Heart left ventricle (tissue), 16 donors: ENCODE data around the gene FGF23. TPM values are rescaled to one million over a fixed set of nuclear protein-coding genes. Genes with fewer than 3 reads are reported as not detected.
A peak's percentile ranks its signal among the peaks of the same experiment; 100 is the strongest.

Source experiments
- ATAC-seq, 4 donors: fragments of 200-7000 bp; cut with Tn5 transposase; one replicate each; pipeline ENCODE4 v1.9.1; 2020 to 2022; ENCODE audit warnings: moderate library complexity in 4 of 4, mild to moderate bottlenecking in 3 of 4, moderate number of reproducible peaks in 1 of 4
- DNase-seq, 5 donors: peaks; one replicate each; pipeline ENCODE4 v3.0.0-alpha.2; 2020
- H3K27ac ChIP-seq, 12 donors: fragments of 200-600 bp; sonication (generic) in 4 of 12; one replicate each; pipeline versions ENCODE4 v1.5.0 to v1.8.0; 2016 to 2022; ENCODE audit warnings: mild to moderate bottlenecking in 2 of 12
- H3K27me3 ChIP-seq, 9 donors: fragments of 200-600 bp; sonication (generic) in 2 of 9; one replicate each; pipeline versions ENCODE4 v1.5.1 to v1.8.0; 2016 to 2022; ENCODE audit warnings: mild to moderate bottlenecking in 3 of 9
- H3K36me3 ChIP-seq, 9 donors: fragments of 200-600 bp; sonication (generic) in 2 of 9; one replicate each; pipeline versions ENCODE4 v1.5.0 to v1.8.0; 2018 to 2022; ENCODE audit warnings: mild to moderate bottlenecking in 2 of 9
- H3K4me1 ChIP-seq, 12 donors: fragments of 200-600 bp; sonication (generic) in 4 of 12; one replicate each; pipeline versions ENCODE4 v1.5.0 to v1.8.0; 2016 to 2022; ENCODE audit warnings: mild to moderate bottlenecking in 3 of 12
- H3K4me3 ChIP-seq, 12 donors: fragments of 200-600 bp; sonication (generic) in 4 of 12; one replicate each; pipeline versions ENCODE4 v1.5.0 to v1.8.0; 2017 to 2022; ENCODE audit warnings: mild to moderate bottlenecking in 9 of 12, moderate library complexity in 4 of 12
- H3K9me3 ChIP-seq, 12 donors: fragments of 200-600 bp; sonication (generic) in 4 of 12; one replicate each; pipeline versions ENCODE4 v1.5.0 to v1.8.0; 2016 to 2022; ENCODE audit warnings: mild to moderate bottlenecking in 1 of 12
- POLR2A ChIP-seq, 2 donors: fragments of 450-650 bp; IDR thresholded peaks; one replicate each; pipeline ENCODE4 v1.6.1; 2017; ENCODE audit warnings: antibody characterized with exemption in 2 of 2, mild to moderate bottlenecking in 2 of 2, moderate library complexity in 2 of 2
- WGBS, 4 donors: extraction: QIAGEN DNeasy Blood & Tissue Kit in 2 of 4; methylation state at CpG; one replicate each; pipeline versions ENCODE4 v1.1.5 to v1.1.7; 2013 to 2018; 5-methylcytosine and 5-hydroxymethylcytosine counted together
- intact Hi-C, 10 donors: fragments of 100-400 bp; cut with DNase I; formaldehyde crosslinking; loops; one replicate each; pipeline versions ENCODE4 v1.11.1 to v1.14.2; 2022
- polyA plus RNA-seq, 2 donors: library from polyadenylated mRNA; stranded (reverse); fragments of 200-250 nt; gene quantifications; one replicate each; pipeline ENCODE4 v1.2.3, GENCODE V29; 2013
- total RNA-seq, 9 donors: library from RNA; depleted of rRNA in 2 of 9; stranded (reverse); fragments of >200 nt in 2 of 9; fragmentation: NEBNext Ultra II Directional in 3 of 9; extraction: Animal tissue kit (Norgen Biotek cat#: 25700) in 3 of 9; gene quantifications; one replicate each; pipeline versions ENCODE4 v1.1.0 to v1.2.4, GENCODE V29; 2016 to 2023
- TF ChIP-seq, protein P1 (sequence below), 12 donors: fragments of 200-600 bp; sonication (generic) in 4 of 12; IDR thresholded peaks; one replicate each; pipeline versions ENCODE4 v1.5.0 to v1.8.0; 2018 to 2022; ENCODE audit warnings: antibody characterized with exemption in 12 of 12, mild to moderate bottlenecking in 5 of 12
- donor health status: ischemic (EF 13 %, LVEDD 7.1; RV severe dilation, severe dysfunction).
- donor health status: healthy with polysubstance abuse.
- donor health status: DM: no; HTN: yes; CAD: no.
- donor health status: DM: no; HTN: no; CAD: no.
- donor health status: ischemic (EF 25% LVEDD 6.9; RV normal size, moderate dysfunction).
- donor health status: ischemic (EF 25% LVEDD 5.7; RV mildly dilated, moderate dysfunction).
- donor health status: healthy.
- donor health status: DM: yes; HTN: yes; CAD: no.
- donor health status: ischemic (EF 35%, LVEDD 5.7; RV mildly dilated, moderate dysfunction).
- donor health status: nonischemic (EF 11% LVEDD 7.7; RV severe dilation, severe dysfunction).
- donor health status: DM: yes; HTN: yes; CAD: no.
- donor health status: PGD.
- donor health status: ischemic (EF 29% LVEDD 5.4; RV normal size, mild dysfunction).
- donor health status: nonischemic (EF 23%, LVEDD 6.1; RV moderate dilation, normal function).

The FGF23 gene
- total and polyA plus RNA-seq, 11 donors, result 0.04 to 0.15 (median 0.10) TPM; not detected in 8

DNA sequence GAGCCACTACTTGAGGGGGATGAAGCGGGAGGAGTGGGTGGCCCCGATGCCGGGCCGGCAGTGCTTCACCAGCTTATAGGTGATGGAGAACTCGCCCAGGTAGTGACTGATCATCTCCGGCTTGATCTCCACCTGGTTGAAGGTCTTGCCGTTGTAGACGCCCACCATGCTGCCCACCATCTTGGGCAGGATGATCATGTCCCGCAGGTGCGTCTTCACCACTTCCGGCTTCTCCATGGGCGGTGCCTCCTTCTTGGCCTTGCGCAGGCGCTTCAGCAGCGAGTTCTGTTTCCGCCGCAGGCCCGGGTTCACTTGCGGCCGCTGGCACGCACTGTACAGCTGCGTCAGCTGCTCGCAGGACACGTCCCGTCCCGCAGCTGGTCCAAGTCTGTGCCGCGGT, 55.1 kb downstream of the FGF23 start:
- H3K4me3 ChIP-seq, result no peak overlapping the region
- intact Hi-C loops, result loop anchor here in 1 of 10 donors (5.0 kb wide), 1 partner anchor 47 kb away; no protein-coding TSS in a partner anchor
- TF ChIP-seq POLR2A (IDR thresholded peaks at IDR 0.05), result no peak
- TF ChIP-seq, protein P1, sequence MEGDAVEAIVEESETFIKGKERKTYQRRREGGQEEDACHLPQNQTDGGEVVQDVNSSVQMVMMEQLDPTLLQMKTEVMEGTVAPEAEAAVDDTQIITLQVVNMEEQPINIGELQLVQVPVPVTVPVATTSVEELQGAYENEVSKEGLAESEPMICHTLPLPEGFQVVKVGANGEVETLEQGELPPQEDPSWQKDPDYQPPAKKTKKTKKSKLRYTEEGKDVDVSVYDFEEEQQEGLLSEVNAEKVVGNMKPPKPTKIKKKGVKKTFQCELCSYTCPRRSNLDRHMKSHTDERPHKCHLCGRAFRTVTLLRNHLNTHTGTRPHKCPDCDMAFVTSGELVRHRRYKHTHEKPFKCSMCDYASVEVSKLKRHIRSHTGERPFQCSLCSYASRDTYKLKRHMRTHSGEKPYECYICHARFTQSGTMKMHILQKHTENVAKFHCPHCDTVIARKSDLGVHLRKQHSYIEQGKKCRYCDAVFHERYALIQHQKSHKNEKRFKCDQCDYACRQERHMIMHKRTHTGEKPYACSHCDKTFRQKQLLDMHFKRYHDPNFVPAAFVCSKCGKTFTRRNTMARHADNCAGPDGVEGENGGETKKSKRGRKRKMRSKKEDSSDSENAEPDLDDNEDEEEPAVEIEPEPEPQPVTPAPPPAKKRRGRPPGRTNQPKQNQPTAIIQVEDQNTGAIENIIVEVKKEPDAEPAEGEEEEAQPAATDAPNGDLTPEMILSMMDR (IDR thresholded peaks at IDR 0.05), result no peak
- peaks cover 4 to 52% (median 16%) of the 10 kb centered on the region in 12 donors for H3K4me1 ChIP-seq
- DNase-seq, result peak in 1 of 5 donors; percentile 63
- no peaks in the 10 kb centered on the region for H3K27me3 ChIP-seq
- H3K36me3 ChIP-seq, result peaks cover 0 to 7% (median 0%) of the 10 kb centered on the region in 9 donors
- ATAC-seq, result no peak
- no peak overlapping the region for H3K27ac ChIP-seq
- WGBS, 4 donors, result 96 to 98% (median 98%) methylated on average over 28 of the region's 28 CpGs
- no peaks in the 10 kb centered on the region for H3K9me3 ChIP-seq

DNA sequence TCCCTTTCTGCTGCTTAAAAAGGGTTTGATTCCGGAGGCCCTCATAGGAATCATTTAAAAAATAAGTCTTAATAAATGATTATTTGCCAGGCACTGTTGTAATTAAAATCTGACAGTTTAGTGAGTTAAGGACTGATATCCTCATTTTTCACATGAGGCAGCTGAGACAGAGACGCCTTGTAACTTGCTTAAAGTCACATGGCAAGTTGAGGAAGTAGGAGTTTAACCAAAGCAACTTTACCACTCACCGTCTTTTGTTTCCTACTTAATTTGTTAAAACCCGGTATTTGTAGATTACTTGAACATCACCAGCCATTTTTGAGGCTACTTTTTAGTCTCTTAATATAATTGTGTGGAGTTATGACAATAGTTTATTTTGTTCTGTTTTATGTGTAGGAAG, 56.1 kb downstream of the FGF23 start:
- H3K36me3 ChIP-seq, result peaks cover 0 to 6% (median 0%) of the 10 kb centered on the region in 9 donors
- intact Hi-C loops, result loop anchor here in 1 of 10 donors (5.0 kb wide), 1 partner anchor 46 kb away; no protein-coding TSS in a partner anchor
- H3K9me3 ChIP-seq, result no peaks in the 10 kb centered on the region
- H3K27me3 ChIP-seq, result no peaks in the 10 kb centered on the region
- ATAC-seq (no peak), DNase-seq (no peak)
- no peak overlapping the region for H3K4me3 ChIP-seq
- H3K4me1 ChIP-seq, result peaks cover 4 to 52% (median 16%) of the 10 kb centered on the region in 12 donors
- TF ChIP-seq, protein P1 (IDR thresholded peaks at IDR 0.05), result no peak
- H3K27ac ChIP-seq, result peak overlapping the region in 1 of 12 donors; percentile 38
- 78 to 84% (median 82%) methylated on average over 4 of the region's 4 CpGs for WGBS, 4 donors

DNA sequence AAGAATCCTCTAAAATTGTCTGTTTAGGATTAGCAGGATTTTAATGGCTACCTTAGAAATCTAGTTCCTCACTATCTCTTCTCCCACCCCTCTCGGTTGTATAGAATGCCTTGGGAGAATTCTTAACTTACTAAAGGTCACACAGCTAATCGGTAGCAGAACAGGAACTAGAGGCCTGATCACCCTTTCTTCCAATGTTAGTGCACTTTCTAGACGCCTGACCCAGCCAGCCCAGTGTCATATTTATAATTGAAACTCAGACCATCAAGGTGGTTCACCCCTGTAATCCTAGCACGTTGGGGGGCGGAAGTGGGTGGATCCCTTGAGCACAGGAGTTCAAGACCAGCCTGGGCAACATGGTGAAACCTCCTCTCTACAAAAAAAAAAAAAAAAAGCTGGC, 56.8 kb downstream of the FGF23 start:
- 78 to 83% (median 81%) methylated on average over 5 of the region's 5 CpGs for WGBS, 4 donors
- H3K9me3 ChIP-seq, result no peaks in the 10 kb centered on the region
- ATAC-seq (no peak), DNase-seq (no peak)
- peaks cover 4 to 52% (median 16%) of the 10 kb centered on the region in 12 donors for H3K4me1 ChIP-seq
- H3K27ac ChIP-seq, result no peak overlapping the region
- H3K4me3 ChIP-seq, result peak overlapping the region in 2 of 12 donors; percentile 91 to 97
- peaks cover 0 to 6% (median 0%) of the 10 kb centered on the region in 9 donors for H3K36me3 ChIP-seq
- no peaks in the 10 kb centered on the region for H3K27me3 ChIP-seq
- intact Hi-C loops, result loop anchor here in 1 of 10 donors (5.0 kb wide), 1 partner anchor 45 kb away; no protein-coding TSS in a partner anchor
- TF ChIP-seq POLR2A (IDR thresholded peaks at IDR 0.05), result no peak
- TF ChIP-seq, protein P1 (IDR thresholded peaks at IDR 0.05), result no peak

DNA sequence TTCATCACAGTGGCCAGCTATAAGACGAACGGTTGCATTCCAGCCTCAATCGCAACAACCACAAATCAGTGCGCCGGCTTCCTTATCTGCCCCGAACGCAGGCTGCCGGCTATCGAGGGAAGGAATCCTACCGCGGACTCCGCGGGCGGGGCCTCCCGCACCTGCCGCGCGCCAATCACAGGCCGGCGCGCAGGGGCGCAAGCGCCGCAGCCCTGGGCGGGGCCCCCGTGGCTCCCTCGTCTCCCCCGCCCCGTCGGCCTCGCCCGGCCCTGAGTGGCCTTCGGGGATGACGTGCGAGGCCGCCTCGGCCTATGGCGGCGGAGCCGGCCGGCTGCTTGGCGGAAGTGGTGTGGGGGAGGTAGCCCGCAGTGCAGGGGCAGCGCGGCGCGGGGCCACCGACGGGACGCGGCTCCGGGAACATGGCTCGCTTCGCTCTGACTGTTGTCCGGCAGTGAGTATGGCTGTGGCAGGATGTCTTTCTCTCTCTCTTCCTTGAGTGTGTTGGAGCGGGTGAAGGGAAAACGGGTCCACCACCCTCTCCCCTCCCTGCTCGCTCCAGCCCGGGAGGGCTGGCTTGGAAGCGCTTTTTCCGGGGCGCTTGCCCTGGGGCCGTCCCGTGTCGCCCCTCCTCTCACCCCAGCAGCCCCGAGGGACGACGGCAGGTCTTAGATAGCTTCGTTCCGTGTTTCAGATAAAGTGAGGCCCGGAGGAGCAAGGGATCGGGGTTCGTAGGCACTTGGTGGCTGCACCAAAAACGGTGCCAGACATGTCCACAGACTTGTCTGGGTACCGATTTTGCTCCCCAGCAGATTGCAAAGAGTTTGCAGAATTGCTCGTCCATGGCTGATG, 58.4 kb downstream of the FGF23 start, which contains the start of gene TIGAR:
Gene TIGAR (plus strand): TSS at position 361 of the 849 bp plus-strand sequence. CDS start 59 bp downstream, at position 420.
- ATAC-seq, result peak; percentile 99 to 100 (median 100)
- Histone ChIP-seq H3K36me3 (peaks cover 0 to 6% (median 0%) of the 10 kb centered on the region in 9 donors), H3K9me3 (no peaks in the 10 kb centered on the region), H3K4me1 (peaks cover 4 to 43% (median 16%) of the 10 kb centered on the region in 12 donors), H3K4me3 (peak within 1 kb of the TSS; percentile 78 to 99 (median 94)), H3K27me3 (no peaks in the 10 kb centered on the region), H3K27ac (peak within 1 kb of the TSS; percentile 78 to 95 (median 91))
- TF ChIP-seq, protein P1 (IDR thresholded peaks at IDR 0.05), result no peak
- TF ChIP-seq POLR2A (IDR thresholded peaks at IDR 0.05), result peak in 1 of 2 donors; percentile 95
- intact Hi-C loops, result loop anchor here in 1 of 10 donors (5.0 kb wide), 1 partner anchor 44 kb away; no protein-coding TSS in a partner anchor
- 0 to 1% (median 0%) methylated on average over 52 to 76 of the region's 76 CpGs for WGBS, 4 donors
- DNase-seq, result peak; percentile 95 to 97 (median 96)
